GM23338 (cell line): ENCODE results near the gene TRIM52. TPM values are rescaled to one million over a fixed set of nuclear protein-coding genes. Genes with fewer than 3 reads are reported as not detected.

Source experiments
- ATAC-seq: fragments of 200-7000 bp; cut with Tn5 transposase; 3 replicates; pipeline ENCODE4 v1.9.1; 2020
- DNase-seq: peaks from one replicate; pipeline ENCODE4 v3.0.0-alpha.2; 2015; ENCODE audit warnings: low spot score
- H2AFZ ChIP-seq: fragments of 200-600 bp; sonication (generic); 2 replicates; pipeline ENCODE4 v1.8.0; 2016; ENCODE audit warnings: antibody characterized with exemption, mild to moderate bottlenecking, moderate library complexity
- H3F3A ChIP-seq: fragments of 200-600 bp; sonication (generic); replicated peaks from 2 replicates; pipeline ENCODE4 v1.8.0; 2017; ENCODE audit warnings: antibody characterized with exemption, mixed run types, low read depth
- H3K27ac ChIP-seq: fragments of 200-600 bp; sonication (generic); 2 replicates; pipeline ENCODE4 v1.6.1; 2016; ENCODE audit warnings: low read depth
- H3K27me3 ChIP-seq: fragments of 200-600 bp; sonication (generic); 2 replicates; pipeline ENCODE4 v1.8.0; 2016; ENCODE audit warnings: mild to moderate bottlenecking, mixed run types, moderate library complexity; ENCODE audit not compliant: insufficient read depth
- H3K36me3 ChIP-seq: fragments of 200-600 bp; sonication (generic); 2 replicates; pipeline ENCODE4 v1.8.0; 2016; ENCODE audit warnings: mild to moderate bottlenecking; ENCODE audit not compliant: insufficient read depth
- H3K4me1 ChIP-seq: fragments of 200-600 bp; sonication (generic); 2 replicates; pipeline ENCODE4 v1.8.0; 2016; ENCODE audit warnings: mild to moderate bottlenecking, moderate library complexity; ENCODE audit not compliant: insufficient read depth
- H3K4me2 ChIP-seq: fragments of 200-600 bp; sonication (generic); 2 replicates; pipeline ENCODE4 v1.7.1; 2017; ENCODE audit warnings: mixed run types
- H3K4me3 ChIP-seq: fragments of 200-600 bp; sonication (generic); 2 replicates; pipeline ENCODE4 v1.6.1; 2016; ENCODE audit warnings: mixed run types
- H3K79me2 ChIP-seq: fragments of 200-600 bp; sonication (generic); replicated peaks from 2 replicates; pipeline ENCODE4 v1.8.0; 2017; ENCODE audit warnings: mild to moderate bottlenecking; ENCODE audit not compliant: insufficient read depth
- H3K9me2 ChIP-seq: fragments of 200-600 bp; sonication (generic); 2 replicates; pipeline ENCODE4 v1.8.0; 2017; ENCODE audit not compliant: insufficient read depth
- H4K20me1 ChIP-seq: fragments of 200-600 bp; sonication (generic); replicated peaks from 2 replicates; pipeline ENCODE4 v1.8.0; 2017; ENCODE audit warnings: mild to moderate bottlenecking; ENCODE audit not compliant: insufficient read depth
- H3K27ac Mint-ChIP-seq: 2 replicates; pipeline ENCODE4 v1.8.0; 2020; ENCODE audit warnings: inconsistent platforms, mild to moderate bottlenecking, moderate library complexity, mixed read lengths
- H3K27me3 Mint-ChIP-seq: 3 replicates; pipeline ENCODE4 v1.8.0; 2022; ENCODE audit warnings: low read depth, mild to moderate bottlenecking, moderate library complexity, mixed read lengths, inconsistent platforms; ENCODE audit not compliant: insufficient read depth, poor library complexity
- H3K36me3 Mint-ChIP-seq: 3 replicates; pipeline ENCODE4 v1.8.0; 2021; ENCODE audit warnings: low read depth, mild to moderate bottlenecking, inconsistent platforms, moderate library complexity, mixed read lengths
- H3K4me1 Mint-ChIP-seq: 3 replicates; pipeline ENCODE4 v1.8.0; 2020; ENCODE audit warnings: mild to moderate bottlenecking, inconsistent platforms, mixed read lengths
- H3K4me3 Mint-ChIP-seq: 3 replicates; pipeline ENCODE4 v1.8.0; 2021; ENCODE audit warnings: moderate library complexity, mild to moderate bottlenecking, inconsistent platforms, mixed read lengths
- H3K9me3 Mint-ChIP-seq: 3 replicates; pipeline ENCODE4 v1.8.0; 2020; ENCODE audit warnings: moderate library complexity, mild to moderate bottlenecking, inconsistent platforms, mixed read lengths
- EZH2 ChIP-seq: fragments of 200-600 bp; sonication (generic); IDR thresholded peaks from one replicate; pipeline ENCODE4 v1.8.0; 2017; ENCODE audit warnings: antibody characterized with exemption, mild to moderate bottlenecking, low read depth; ENCODE audit not compliant: unreplicated experiment
- EZH2phosphoT487 ChIP-seq: fragments of 200-600 bp; sonication (generic); IDR thresholded peaks from one replicate; pipeline ENCODE4 v1.8.1; 2018; ENCODE audit warnings: antibody characterized with exemption; ENCODE audit not compliant: unreplicated experiment
- JUNB ChIP-seq: IDR thresholded peaks from one replicate; pipeline ENCODE4 v1.6.1; 2016; ENCODE audit warnings: antibody characterized with exemption; ENCODE audit not compliant: unreplicated experiment
- POLR2AphosphoS5 ChIP-seq: IDR thresholded peaks from 2 replicates; pipeline ENCODE4 v1.6.1; 2016; ENCODE audit warnings: antibody characterized with exemption, low read depth
- ZNF114 ChIP-seq: fragments of 250-450 bp; sonication (Bioruptor Pico); IDR thresholded peaks from 2 replicates; pipeline ENCODE4 v1.5.0; 2020; ENCODE audit warnings: mild to moderate bottlenecking, moderate library complexity
- polyA plus RNA-seq: library from polyadenylated mRNA; unstranded; fragments of >200 nt; fragmentation: Nextera tagmentation; extraction: Ambion mirVana; gene quantifications from 2 replicates; pipeline ENCODE4 v1.2.1, GENCODE V29; 2016
- total RNA-seq: library from RNA; depleted of rRNA; stranded (reverse); fragments of >200 nt; shearing (Covaris generic); gene quantifications from 2 replicates; pipeline ENCODE4 v1.2.3, GENCODE V29; 2014
- TF ChIP-seq, protein P1 (sequence below): fragments of 250-450 bp; sonication (Bioruptor Pico); IDR thresholded peaks from 2 replicates; pipeline ENCODE4 v1.5.0; 2020; ENCODE audit warnings: mild to moderate bottlenecking, moderate library complexity
- TF ChIP-seq, protein P2 (sequence below): IDR thresholded peaks from one replicate; pipeline ENCODE4 v1.6.1; 2018; ENCODE audit warnings: antibody characterized with exemption; ENCODE audit not compliant: unreplicated experiment
- TF ChIP-seq, protein P3 (sequence below): IDR thresholded peaks from 2 replicates; pipeline ENCODE4 v1.6.1; 2016; ENCODE audit warnings: antibody characterized with exemption

The TRIM52 gene
- total and polyA plus RNA-seq, 2 experiments from 2014 or later: 6.2 to 8.1 TPM

DNA sequence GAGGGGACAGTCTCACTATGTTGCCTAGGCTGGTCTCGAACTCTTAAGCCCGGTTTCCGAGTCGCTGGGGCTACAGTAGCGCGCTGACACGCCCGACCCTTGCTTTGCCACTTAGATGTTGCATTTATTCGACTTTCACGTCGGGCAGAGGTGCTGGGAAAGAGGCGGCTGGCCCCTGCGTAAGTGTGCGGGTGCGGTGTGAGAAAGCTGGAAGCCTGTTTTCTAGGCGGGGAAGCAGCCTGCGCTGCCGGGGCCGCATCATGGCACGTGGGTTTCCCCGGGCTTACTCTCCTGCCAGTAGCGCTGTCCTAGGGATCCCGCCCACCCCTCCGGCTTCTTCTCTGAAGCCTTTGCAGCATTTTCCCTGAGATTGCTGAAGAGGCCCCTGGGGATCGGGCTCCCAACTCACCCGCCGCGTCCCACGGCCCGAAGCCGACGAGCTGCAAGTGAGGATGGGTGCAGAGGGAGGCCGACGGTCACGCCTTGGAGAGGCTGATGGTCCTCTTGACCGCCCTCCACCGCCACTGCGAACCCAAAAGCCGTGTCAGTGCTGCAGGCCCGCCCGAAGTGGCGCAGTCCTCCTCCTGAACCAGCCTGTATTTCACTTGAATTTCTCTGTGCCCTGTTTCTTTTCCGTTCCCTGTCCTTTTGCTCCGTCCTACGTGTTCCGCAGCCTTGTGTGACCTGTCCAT lies 43.7 kb downstream of the TRIM52 start:
- Histone ChIP-seq H3K4me2 (peak overlapping the region; percentile 84), H4K20me1 (no peaks in the 10 kb centered on the region; the same call in 1 of the 2 replicates), H3K4me1 (peaks cover 3% of the 10 kb centered on the region; the same call in 1 of the 2 replicates), H3K27ac (no peak overlapping the region), H3K4me3 (peak overlapping the region; percentile 63), H3K79me2 (no peaks in the 10 kb centered on the region), H2AFZ (peak overlapping the region; percentile 97), H3K9me2 (no peaks in the 10 kb centered on the region), H3F3A (peaks cover 17% of the 10 kb centered on the region), H3K36me3 (no peaks in the 10 kb centered on the region), H3K27me3 (peaks cover 12% of the 10 kb centered on the region)
- Mint-ChIP-seq H3K36me3 (peaks cover 9% of the 10 kb centered on the region; the same call in 1 of the 3 replicates), H3K4me3 (peak overlapping the region; percentile 83), H3K9me3 (peaks cover 11% of the 10 kb centered on the region), H3K27ac (no peak overlapping the region), H3K4me1 (peaks cover 16% of the 10 kb centered on the region), H3K27me3 (peaks cover 51% of the 10 kb centered on the region)
- DNase-seq: peak; percentile 77
- ATAC-seq: peak; percentile 16
- TF ChIP-seq, protein P1, sequence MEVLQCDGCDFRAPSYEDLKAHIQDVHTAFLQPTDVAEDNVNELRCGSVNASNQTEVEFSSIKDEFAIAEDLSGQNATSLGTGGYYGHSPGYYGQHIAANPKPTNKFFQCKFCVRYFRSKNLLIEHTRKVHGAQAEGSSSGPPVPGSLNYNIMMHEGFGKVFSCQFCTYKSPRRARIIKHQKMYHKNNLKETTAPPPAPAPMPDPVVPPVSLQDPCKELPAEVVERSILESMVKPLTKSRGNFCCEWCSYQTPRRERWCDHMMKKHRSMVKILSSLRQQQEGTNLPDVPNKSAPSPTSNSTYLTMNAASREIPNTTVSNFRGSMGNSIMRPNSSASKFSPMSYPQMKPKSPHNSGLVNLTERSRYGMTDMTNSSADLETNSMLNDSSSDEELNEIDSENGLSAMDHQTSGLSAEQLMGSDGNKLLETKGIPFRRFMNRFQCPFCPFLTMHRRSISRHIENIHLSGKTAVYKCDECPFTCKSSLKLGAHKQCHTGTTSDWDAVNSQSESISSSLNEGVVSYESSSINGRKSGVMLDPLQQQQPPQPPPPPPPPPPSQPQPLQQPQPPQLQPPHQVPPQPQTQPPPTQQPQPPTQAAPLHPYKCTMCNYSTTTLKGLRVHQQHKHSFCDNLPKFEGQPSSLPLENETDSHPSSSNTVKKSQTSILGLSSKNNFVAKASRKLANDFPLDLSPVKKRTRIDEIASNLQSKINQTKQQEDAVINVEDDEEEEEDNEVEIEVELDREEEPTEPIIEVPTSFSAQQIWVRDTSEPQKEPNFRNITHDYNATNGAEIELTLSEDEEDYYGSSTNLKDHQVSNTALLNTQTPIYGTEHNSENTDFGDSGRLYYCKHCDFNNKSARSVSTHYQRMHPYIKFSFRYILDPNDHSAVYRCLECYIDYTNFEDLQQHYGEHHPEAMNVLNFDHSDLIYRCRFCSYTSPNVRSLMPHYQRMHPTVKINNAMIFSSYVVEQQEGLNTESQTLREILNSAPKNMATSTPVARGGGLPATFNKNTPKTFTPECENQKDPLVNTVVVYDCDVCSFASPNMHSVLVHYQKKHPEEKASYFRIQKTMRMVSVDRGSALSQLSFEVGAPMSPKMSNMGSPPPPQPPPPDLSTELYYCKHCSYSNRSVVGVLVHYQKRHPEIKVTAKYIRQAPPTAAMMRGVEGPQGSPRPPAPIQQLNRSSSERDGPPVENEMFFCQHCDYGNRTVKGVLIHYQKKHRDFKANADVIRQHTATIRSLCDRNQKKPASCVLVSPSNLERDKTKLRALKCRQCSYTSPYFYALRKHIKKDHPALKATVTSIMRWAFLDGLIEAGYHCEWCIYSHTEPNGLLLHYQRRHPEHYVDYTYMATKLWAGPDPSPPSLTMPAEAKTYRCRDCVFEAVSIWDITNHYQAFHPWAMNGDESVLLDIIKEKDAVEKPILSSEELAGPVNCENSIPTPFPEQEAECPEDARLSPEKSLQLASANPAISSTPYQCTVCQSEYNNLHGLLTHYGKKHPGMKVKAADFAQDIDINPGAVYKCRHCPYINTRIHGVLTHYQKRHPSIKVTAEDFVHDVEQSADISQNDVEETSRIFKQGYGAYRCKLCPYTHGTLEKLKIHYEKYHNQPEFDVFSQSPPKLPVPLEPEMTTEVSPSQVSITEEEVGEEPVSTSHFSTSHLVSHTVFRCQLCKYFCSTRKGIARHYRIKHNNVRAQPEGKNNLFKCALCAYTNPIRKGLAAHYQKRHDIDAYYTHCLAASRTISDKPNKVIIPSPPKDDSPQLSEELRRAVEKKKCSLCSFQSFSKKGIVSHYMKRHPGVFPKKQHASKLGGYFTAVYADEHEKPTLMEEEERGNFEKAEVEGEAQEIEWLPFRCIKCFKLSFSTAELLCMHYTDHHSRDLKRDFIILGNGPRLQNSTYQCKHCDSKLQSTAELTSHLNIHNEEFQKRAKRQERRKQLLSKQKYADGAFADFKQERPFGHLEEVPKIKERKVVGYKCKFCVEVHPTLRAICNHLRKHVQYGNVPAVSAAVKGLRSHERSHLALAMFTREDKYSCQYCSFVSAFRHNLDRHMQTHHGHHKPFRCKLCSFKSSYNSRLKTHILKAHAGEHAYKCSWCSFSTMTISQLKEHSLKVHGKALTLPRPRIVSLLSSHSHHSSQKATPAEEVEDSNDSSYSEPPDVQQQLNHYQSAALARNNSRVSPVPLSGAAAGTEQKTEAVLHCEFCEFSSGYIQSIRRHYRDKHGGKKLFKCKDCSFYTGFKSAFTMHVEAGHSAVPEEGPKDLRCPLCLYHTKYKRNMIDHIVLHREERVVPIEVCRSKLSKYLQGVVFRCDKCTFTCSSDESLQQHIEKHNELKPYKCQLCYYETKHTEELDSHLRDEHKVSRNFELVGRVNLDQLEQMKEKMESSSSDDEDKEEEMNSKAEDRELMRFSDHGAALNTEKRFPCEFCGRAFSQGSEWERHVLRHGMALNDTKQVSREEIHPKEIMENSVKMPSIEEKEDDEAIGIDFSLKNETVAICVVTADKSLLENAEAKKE (CRISPR knock-in tag): no peak
- TF ChIP-seq POLR2AphosphoS5 (no peak), EZH2phosphoT487 (no peak), EZH2 (no peak), JUNB (no peak), ZNF114 (CRISPR knock-in tag) (no peak)
- TF ChIP-seq, protein P2, sequence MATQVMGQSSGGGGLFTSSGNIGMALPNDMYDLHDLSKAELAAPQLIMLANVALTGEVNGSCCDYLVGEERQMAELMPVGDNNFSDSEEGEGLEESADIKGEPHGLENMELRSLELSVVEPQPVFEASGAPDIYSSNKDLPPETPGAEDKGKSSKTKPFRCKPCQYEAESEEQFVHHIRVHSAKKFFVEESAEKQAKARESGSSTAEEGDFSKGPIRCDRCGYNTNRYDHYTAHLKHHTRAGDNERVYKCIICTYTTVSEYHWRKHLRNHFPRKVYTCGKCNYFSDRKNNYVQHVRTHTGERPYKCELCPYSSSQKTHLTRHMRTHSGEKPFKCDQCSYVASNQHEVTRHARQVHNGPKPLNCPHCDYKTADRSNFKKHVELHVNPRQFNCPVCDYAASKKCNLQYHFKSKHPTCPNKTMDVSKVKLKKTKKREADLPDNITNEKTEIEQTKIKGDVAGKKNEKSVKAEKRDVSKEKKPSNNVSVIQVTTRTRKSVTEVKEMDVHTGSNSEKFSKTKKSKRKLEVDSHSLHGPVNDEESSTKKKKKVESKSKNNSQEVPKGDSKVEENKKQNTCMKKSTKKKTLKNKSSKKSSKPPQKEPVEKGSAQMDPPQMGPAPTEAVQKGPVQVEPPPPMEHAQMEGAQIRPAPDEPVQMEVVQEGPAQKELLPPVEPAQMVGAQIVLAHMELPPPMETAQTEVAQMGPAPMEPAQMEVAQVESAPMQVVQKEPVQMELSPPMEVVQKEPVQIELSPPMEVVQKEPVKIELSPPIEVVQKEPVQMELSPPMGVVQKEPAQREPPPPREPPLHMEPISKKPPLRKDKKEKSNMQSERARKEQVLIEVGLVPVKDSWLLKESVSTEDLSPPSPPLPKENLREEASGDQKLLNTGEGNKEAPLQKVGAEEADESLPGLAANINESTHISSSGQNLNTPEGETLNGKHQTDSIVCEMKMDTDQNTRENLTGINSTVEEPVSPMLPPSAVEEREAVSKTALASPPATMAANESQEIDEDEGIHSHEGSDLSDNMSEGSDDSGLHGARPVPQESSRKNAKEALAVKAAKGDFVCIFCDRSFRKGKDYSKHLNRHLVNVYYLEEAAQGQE: no peak
- TF ChIP-seq, protein P3, sequence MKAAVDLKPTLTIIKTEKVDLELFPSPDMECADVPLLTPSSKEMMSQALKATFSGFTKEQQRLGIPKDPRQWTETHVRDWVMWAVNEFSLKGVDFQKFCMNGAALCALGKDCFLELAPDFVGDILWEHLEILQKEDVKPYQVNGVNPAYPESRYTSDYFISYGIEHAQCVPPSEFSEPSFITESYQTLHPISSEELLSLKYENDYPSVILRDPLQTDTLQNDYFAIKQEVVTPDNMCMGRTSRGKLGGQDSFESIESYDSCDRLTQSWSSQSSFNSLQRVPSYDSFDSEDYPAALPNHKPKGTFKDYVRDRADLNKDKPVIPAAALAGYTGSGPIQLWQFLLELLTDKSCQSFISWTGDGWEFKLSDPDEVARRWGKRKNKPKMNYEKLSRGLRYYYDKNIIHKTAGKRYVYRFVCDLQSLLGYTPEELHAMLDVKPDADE: no peak
